HEK293 (cell line): ENCODE measurements around the gene PRR35.

ENCODE experiments used
- BCL11A ChIP-seq: fragments of 450-650 bp; formaldehyde crosslinking; IDR thresholded peaks from 2 replicates; pipeline ENCODE4 v1.5.1; 2016; ENCODE audit warnings: low read depth, missing biosample characterization, missing genetic modification characterization
- GLI4 ChIP-seq: fragments of 450-650 bp; formaldehyde crosslinking; IDR thresholded peaks from 2 replicates; pipeline ENCODE4 v1.5.1; 2016; ENCODE audit warnings: missing biosample characterization, missing genetic modification characterization
- KLF1 ChIP-seq: fragments of 450-650 bp; formaldehyde crosslinking; IDR thresholded peaks from 2 replicates; pipeline ENCODE4 v1.5.1; 2016; ENCODE audit warnings: missing biosample characterization, missing genetic modification characterization
- SP2 ChIP-seq: fragments of 450-650 bp; formaldehyde crosslinking; IDR thresholded peaks from 2 replicates; pipeline ENCODE4 v1.5.1; 2016; ENCODE audit warnings: missing biosample characterization, missing genetic modification characterization
- ZBTB7A ChIP-seq: fragments of 450-650 bp; formaldehyde crosslinking; IDR thresholded peaks from 2 replicates; pipeline ENCODE4 v1.5.1; 2016; ENCODE audit warnings: low read depth, missing biosample characterization, missing genetic modification characterization
- ZBTB8A ChIP-seq: fragments of 450-650 bp; formaldehyde crosslinking; IDR thresholded peaks from 2 replicates; pipeline ENCODE4 v1.5.1; 2016; ENCODE audit warnings: missing biosample characterization, missing genetic modification characterization
- ZEB2 ChIP-seq: fragments of 450-650 bp; formaldehyde crosslinking; IDR thresholded peaks from 2 replicates; pipeline ENCODE4 v1.5.1; 2016; ENCODE audit warnings: missing biosample characterization, missing genetic modification characterization
- ZIC2 ChIP-seq: fragments of 450-650 bp; formaldehyde crosslinking; IDR thresholded peaks from 2 replicates; pipeline ENCODE4 v1.5.1; 2016; ENCODE audit warnings: missing biosample characterization, missing genetic modification characterization
- ZNF146 ChIP-seq: fragments of 450-650 bp; formaldehyde crosslinking; IDR thresholded peaks from 2 replicates; pipeline ENCODE4 v1.5.1; 2016; ENCODE audit warnings: missing biosample characterization, missing genetic modification characterization
- ZNF239 ChIP-seq: fragments of 450-650 bp; formaldehyde crosslinking; IDR thresholded peaks from 2 replicates; pipeline ENCODE4 v1.5.1; 2016; ENCODE audit warnings: missing biosample characterization, missing genetic modification characterization
- ZNF658 ChIP-seq: fragments of 450-650 bp; formaldehyde crosslinking; IDR thresholded peaks from 2 replicates; pipeline ENCODE4; 2016; ENCODE audit warnings: missing biosample characterization, missing genetic modification characterization
- ZNF791 ChIP-seq: fragments of 450-650 bp; formaldehyde crosslinking; IDR thresholded peaks from 2 replicates; pipeline ENCODE4 v1.5.1; 2016; ENCODE audit warnings: missing biosample characterization, missing genetic modification characterization
- ZNF792 ChIP-seq: fragments of 450-650 bp; formaldehyde crosslinking; IDR thresholded peaks from 2 replicates; pipeline ENCODE4 v1.5.1; 2016; ENCODE audit warnings: missing biosample characterization, missing genetic modification characterization
- ZXDB ChIP-seq: fragments of 450-650 bp; formaldehyde crosslinking; IDR thresholded peaks from 2 replicates; pipeline ENCODE4 v1.5.1; 2016; ENCODE audit warnings: missing biosample characterization, missing genetic modification characterization
- TF ChIP-seq, protein P1 (sequence below): fragments of 450-650 bp; formaldehyde crosslinking; conservative IDR thresholded peaks from 2 replicates; pipeline ENCODE4 v1.5.1; 2016; ENCODE audit warnings: low read depth, missing biosample characterization, missing genetic modification characterization
- TF ChIP-seq, protein P2 (sequence below): fragments of 450-650 bp; formaldehyde crosslinking; optimal IDR thresholded peaks from 2 replicates; pipeline ENCODE3; 2016; ENCODE audit warnings: missing biosample characterization, mild to moderate bottlenecking, missing genetic modification characterization
- TF ChIP-seq, protein P3 (sequence below): fragments of 450-650 bp; formaldehyde crosslinking; IDR thresholded peaks from 2 replicates; pipeline ENCODE4 v1.5.1; 2016; ENCODE audit warnings: missing biosample characterization, missing genetic modification characterization, borderline replicate concordance
- TF ChIP-seq, protein P4 (sequence below): fragments of 450-650 bp; formaldehyde crosslinking; IDR thresholded peaks from 2 replicates; pipeline ENCODE4 v1.5.1; 2016; ENCODE audit warnings: missing biosample characterization, missing genetic modification characterization
- TF ChIP-seq, protein P5 (sequence below): fragments of 450-650 bp; formaldehyde crosslinking; IDR thresholded peaks from 2 replicates; pipeline ENCODE4 v1.5.1; 2016; ENCODE audit warnings: missing biosample characterization, missing genetic modification characterization, low read depth
- TF ChIP-seq, protein P6 (sequence below): fragments of 450-650 bp; formaldehyde crosslinking; IDR thresholded peaks from 2 replicates; pipeline ENCODE4 v1.5.1; 2016; ENCODE audit warnings: missing biosample characterization, missing genetic modification characterization
- TF ChIP-seq, protein P7 (sequence below): fragments of 450-650 bp; formaldehyde crosslinking; IDR thresholded peaks from 2 replicates; pipeline ENCODE4 v1.5.1; 2016; ENCODE audit warnings: missing biosample characterization, missing genetic modification characterization

Gene PRR35

DNA sequence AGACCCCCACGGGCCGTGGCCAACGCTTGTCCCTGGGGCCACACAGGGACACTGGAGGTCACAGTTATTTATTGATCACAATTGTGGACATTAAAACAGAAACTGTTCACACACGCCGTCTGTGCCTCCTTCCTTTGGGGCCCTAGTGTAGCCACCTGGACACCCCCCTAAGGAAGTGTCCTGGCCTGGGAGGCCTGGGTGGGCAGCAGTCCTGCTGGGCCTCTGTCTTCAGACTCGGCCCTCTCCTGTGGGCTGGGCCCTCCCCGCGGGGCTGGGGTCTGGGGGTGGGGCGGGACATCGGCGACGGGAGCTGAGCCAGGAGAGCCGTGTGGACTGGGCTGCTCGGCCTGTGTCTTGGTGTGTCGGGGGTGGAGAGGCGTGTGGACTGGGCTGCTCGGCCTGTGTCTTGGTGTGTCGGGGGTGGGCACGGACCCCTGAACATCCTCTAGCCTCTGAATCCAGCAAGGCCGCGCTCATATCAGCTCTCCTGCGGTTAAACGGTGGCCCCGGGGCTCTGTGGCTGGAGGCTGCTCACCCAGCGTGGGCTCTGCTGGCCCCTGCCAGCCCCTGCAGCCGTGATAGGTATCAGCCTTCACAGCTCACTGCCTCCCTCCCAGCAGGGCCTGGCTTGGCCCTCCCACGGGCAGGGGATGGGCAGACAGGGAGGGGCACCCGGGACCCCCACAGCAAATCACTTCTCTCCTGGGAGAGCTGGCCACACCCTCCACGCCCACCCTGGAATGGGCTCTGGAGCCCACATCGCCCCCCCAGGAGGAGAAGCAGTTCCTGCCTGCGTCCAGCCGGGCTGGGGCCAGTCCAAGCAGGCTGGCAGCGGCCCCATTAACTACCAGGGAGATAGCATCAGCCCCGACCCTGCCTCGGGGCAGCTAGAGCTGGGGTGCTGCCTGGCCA lies 5.5 kb downstream of the PRR35 start (continued):
- TF ChIP-seq, protein P1, sequence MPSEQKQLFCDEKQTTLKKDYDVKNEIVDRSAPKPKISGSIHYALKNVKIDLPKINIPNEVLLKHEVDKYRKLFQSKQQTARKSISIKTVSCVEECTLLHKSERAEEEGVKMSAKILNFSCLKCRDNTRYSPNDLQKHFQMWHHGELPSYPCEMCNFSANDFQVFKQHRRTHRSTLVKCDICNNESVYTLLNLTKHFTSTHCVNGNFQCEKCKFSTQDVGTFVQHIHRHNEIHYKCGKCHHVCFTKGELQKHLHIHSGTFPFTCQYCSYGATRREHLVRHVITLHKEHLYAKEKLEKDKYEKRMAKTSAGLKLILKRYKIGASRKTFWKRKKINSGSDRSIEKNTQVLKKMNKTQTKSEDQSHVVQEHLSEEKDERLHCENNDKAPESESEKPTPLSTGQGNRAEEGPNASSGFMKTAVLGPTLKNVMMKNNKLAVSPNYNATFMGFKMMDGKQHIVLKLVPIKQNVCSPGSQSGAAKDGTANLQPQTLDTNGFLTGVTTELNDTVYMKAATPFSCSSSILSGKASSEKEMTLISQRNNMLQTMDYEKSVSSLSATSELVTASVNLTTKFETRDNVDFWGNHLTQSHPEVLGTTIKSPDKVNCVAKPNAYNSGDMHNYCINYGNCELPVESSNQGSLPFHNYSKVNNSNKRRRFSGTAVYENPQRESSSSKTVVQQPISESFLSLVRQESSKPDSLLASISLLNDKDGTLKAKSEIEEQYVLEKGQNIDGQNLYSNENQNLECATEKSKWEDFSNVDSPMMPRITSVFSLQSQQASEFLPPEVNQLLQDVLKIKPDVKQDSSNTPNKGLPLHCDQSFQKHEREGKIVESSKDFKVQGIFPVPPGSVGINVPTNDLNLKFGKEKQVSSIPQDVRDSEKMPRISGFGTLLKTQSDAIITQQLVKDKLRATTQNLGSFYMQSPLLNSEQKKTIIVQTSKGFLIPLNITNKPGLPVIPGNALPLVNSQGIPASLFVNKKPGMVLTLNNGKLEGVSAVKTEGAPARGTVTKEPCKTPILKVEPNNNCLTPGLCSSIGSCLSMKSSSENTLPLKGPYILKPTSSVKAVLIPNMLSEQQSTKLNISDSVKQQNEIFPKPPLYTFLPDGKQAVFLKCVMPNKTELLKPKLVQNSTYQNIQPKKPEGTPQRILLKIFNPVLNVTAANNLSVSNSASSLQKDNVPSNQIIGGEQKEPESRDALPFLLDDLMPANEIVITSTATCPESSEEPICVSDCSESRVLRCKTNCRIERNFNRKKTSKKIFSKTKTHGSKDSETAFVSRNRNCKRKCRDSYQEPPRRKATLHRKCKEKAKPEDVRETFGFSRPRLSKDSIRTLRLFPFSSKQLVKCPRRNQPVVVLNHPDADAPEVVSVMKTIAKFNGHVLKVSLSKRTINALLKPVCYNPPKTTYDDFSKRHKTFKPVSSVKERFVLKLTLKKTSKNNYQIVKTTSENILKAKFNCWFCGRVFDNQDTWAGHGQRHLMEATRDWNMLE: no peak
- TF ChIP-seq BCL11A (tag by site-specific recombination): no peak
- TF ChIP-seq, protein P2, sequence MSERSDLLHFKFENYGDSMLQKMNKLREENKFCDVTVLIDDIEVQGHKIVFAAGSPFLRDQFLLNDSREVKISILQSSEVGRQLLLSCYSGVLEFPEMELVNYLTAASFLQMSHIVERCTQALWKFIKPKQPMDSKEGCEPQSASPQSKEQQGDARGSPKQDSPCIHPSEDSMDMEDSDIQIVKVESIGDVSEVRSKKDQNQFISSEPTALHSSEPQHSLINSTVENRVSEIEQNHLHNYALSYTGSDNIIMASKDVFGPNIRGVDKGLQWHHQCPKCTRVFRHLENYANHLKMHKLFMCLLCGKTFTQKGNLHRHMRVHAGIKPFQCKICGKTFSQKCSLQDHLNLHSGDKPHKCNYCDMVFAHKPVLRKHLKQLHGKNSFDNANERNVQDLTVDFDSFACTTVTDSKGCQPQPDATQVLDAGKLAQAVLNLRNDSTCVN (tag by site-specific recombination): no peak
- no peak for TF ChIP-seq ZNF792 (tag by site-specific recombination)
- TF ChIP-seq, protein P3, sequence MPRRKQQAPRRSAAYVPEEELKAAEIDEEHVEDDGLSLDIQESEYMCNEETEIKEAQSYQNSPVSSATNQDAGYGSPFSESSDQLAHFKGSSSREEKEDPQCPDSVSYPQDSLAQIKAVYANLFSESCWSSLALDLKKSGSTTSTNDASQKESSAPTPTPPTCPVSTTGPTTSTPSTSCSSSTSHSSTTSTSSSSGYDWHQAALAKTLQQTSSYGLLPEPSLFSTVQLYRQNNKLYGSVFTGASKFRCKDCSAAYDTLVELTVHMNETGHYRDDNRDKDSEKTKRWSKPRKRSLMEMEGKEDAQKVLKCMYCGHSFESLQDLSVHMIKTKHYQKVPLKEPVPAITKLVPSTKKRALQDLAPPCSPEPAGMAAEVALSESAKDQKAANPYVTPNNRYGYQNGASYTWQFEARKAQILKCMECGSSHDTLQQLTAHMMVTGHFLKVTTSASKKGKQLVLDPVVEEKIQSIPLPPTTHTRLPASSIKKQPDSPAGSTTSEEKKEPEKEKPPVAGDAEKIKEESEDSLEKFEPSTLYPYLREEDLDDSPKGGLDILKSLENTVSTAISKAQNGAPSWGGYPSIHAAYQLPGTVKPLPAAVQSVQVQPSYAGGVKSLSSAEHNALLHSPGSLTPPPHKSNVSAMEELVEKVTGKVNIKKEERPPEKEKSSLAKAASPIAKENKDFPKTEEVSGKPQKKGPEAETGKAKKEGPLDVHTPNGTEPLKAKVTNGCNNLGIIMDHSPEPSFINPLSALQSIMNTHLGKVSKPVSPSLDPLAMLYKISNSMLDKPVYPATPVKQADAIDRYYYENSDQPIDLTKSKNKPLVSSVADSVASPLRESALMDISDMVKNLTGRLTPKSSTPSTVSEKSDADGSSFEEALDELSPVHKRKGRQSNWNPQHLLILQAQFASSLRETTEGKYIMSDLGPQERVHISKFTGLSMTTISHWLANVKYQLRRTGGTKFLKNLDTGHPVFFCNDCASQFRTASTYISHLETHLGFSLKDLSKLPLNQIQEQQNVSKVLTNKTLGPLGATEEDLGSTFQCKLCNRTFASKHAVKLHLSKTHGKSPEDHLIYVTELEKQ (tag by site-specific recombination): no peak
- TF ChIP-seq ZNF146 (tag by site-specific recombination): no peak
- TF ChIP-seq, protein P4, sequence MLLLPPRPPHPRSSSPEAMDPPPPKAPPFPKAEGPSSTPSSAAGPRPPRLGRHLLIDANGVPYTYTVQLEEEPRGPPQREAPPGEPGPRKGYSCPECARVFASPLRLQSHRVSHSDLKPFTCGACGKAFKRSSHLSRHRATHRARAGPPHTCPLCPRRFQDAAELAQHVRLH (tag by site-specific recombination): no peak
- TF ChIP-seq, protein P5, sequence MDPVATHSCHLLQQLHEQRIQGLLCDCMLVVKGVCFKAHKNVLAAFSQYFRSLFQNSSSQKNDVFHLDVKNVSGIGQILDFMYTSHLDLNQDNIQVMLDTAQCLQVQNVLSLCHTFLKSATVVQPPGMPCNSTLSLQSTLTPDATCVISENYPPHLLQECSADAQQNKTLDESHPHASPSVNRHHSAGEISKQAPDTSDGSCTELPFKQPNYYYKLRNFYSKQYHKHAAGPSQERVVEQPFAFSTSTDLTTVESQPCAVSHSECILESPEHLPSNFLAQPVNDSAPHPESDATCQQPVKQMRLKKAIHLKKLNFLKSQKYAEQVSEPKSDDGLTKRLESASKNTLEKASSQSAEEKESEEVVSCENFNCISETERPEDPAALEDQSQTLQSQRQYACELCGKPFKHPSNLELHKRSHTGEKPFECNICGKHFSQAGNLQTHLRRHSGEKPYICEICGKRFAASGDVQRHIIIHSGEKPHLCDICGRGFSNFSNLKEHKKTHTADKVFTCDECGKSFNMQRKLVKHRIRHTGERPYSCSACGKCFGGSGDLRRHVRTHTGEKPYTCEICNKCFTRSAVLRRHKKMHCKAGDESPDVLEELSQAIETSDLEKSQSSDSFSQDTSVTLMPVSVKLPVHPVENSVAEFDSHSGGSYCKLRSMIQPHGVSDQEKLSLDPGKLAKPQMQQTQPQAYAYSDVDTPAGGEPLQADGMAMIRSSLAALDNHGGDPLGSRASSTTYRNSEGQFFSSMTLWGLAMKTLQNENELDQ (tag by site-specific recombination): no peak
- TF ChIP-seq, protein P6, sequence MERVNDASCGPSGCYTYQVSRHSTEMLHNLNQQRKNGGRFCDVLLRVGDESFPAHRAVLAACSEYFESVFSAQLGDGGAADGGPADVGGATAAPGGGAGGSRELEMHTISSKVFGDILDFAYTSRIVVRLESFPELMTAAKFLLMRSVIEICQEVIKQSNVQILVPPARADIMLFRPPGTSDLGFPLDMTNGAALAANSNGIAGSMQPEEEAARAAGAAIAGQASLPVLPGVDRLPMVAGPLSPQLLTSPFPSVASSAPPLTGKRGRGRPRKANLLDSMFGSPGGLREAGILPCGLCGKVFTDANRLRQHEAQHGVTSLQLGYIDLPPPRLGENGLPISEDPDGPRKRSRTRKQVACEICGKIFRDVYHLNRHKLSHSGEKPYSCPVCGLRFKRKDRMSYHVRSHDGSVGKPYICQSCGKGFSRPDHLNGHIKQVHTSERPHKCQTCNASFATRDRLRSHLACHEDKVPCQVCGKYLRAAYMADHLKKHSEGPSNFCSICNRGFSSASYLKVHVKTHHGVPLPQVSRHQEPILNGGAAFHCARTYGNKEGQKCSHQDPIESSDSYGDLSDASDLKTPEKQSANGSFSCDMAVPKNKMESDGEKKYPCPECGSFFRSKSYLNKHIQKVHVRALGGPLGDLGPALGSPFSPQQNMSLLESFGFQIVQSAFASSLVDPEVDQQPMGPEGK (tag by site-specific recombination): peak; percentile 39
- TF ChIP-seq ZNF239: no peak
- TF ChIP-seq, protein P7, sequence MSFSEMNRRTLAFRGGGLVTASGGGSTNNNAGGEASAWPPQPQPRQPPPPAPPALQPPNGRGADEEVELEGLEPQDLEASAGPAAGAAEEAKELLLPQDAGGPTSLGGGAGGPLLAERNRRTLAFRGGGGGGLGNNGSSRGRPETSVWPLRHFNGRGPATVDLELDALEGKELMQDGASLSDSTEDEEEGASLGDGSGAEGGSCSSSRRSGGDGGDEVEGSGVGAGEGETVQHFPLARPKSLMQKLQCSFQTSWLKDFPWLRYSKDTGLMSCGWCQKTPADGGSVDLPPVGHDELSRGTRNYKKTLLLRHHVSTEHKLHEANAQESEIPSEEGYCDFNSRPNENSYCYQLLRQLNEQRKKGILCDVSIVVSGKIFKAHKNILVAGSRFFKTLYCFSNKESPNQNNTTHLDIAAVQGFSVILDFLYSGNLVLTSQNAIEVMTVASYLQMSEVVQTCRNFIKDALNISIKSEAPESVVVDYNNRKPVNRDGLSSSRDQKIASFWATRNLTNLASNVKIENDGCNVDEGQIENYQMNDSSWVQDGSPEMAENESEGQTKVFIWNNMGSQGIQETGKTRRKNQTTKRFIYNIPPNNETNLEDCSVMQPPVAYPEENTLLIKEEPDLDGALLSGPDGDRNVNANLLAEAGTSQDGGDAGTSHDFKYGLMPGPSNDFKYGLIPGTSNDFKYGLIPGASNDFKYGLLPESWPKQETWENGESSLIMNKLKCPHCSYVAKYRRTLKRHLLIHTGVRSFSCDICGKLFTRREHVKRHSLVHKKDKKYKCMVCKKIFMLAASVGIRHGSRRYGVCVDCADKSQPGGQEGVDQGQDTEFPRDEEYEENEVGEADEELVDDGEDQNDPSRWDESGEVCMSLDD (tag by site-specific recombination): no peak
- TF ChIP-seq SP2 (tag by site-specific recombination): 0 out of 2 replicates have a peak, but pooled peaks have one; percentile 12
- no peak for TF ChIP-seq ZNF658 (tag by site-specific recombination)
- TF ChIP-seq ZNF791: no peak
- TF ChIP-seq ZEB2 (tag by site-specific recombination): no peak
- TF ChIP-seq GLI4: no peak
- TF ChIP-seq ZBTB7A (tag by site-specific recombination): peak; percentile 41; the same call in 1 of the 2 replicates
- TF ChIP-seq ZXDB (tag by site-specific recombination): no peak
- peak; percentile 30; the same call in 1 of the 2 replicates for TF ChIP-seq ZBTB8A
- TF ChIP-seq ZIC2 (tag by site-specific recombination): peak; percentile 96
- peak; percentile 92 for TF ChIP-seq KLF1 (tag by site-specific recombination)
